Liver (tissue), 9 donors: ENCODE data around the gene VDAC2. TPM values are rescaled to one million over a fixed set of nuclear protein-coding genes. Genes with fewer than 3 reads are reported as not detected.
A peak's percentile ranks its signal among the peaks of the same experiment; 100 is the strongest.
"Not testable (repeated sequence)": the region's sequence is repeated elsewhere in the genome, so short reads cannot be mapped to it uniquely, and the experiment has no call there.

Experiments
- DNase-seq: peaks from one replicate; pipeline ENCODE4 v3.0.0-alpha.2; 2017; ENCODE audit warnings: low spot score
- H3K27ac ChIP-seq, 2 donors: one replicate each; pipeline ENCODE4 v1.7.0; 2013; ENCODE audit warnings: inconsistent platforms in 2 of 2, low read length in 2 of 2, control low read depth in 1 of 2, low read depth in 1 of 2, mild to moderate bottlenecking in 1 of 2
- H3K27me3 ChIP-seq, 4 donors: one replicate each; pipeline versions ENCODE4 v1.6.1 to v1.7.0; 2013; ENCODE audit warnings: low read length in 3 of 4, inconsistent platforms in 1 of 4, mild to moderate bottlenecking in 1 of 4, moderate library complexity in 1 of 4; ENCODE audit not compliant: control insufficient read depth in 4 of 4, insufficient read depth in 4 of 4
- H3K36me3 ChIP-seq, 4 donors: one replicate each; pipeline versions ENCODE4 v1.6.1 to v1.7.0; 2013; ENCODE audit warnings: low read length in 3 of 4, mild to moderate bottlenecking in 3 of 4, low read depth in 1 of 4, moderate library complexity in 1 of 4; ENCODE audit not compliant: control insufficient read depth in 4 of 4, insufficient read depth in 3 of 4
- H3K4me1 ChIP-seq, 4 donors: one replicate each; pipeline versions ENCODE4 v1.6.1 to v1.7.0; 2013; ENCODE audit warnings: low read length in 3 of 4, mild to moderate bottlenecking in 3 of 4, moderate library complexity in 1 of 4; ENCODE audit not compliant: control insufficient read depth in 4 of 4, insufficient read depth in 4 of 4
- H3K4me3 ChIP-seq, 3 donors: one replicate each; pipeline versions ENCODE4 v1.6.1 to v1.7.0; 2013; ENCODE audit warnings: low read length in 3 of 3, control low read depth in 1 of 3, low read depth in 1 of 3, mild to moderate bottlenecking in 1 of 3
- H3K9ac ChIP-seq, 2 donors: one replicate each; pipeline ENCODE4 v1.7.0; 2013; ENCODE audit warnings: low read length in 2 of 2, mild to moderate bottlenecking in 2 of 2, moderate library complexity in 2 of 2, control low read depth in 1 of 2, low read depth in 1 of 2
- H3K9me3 ChIP-seq, 4 donors: one replicate each; pipeline versions ENCODE4 v1.6.1 to v1.7.0; 2013; ENCODE audit warnings: low read length in 3 of 4; ENCODE audit not compliant: control insufficient read depth in 4 of 4
- EGR1 ChIP-seq, 2 donors: IDR thresholded peaks; 2 replicates each; pipeline ENCODE4 v1.6.1; 2016 to 2018; ENCODE audit warnings: antibody characterized with exemption in 2 of 2, low read depth in 2 of 2
- FOXA2 ChIP-seq: IDR thresholded peaks from 2 replicates; pipeline ENCODE4 v1.6.1; 2016; ENCODE audit warnings: antibody characterized with exemption
- GABPA ChIP-seq, 2 donors: IDR thresholded peaks in 1 of 2; conservative IDR thresholded peaks in 1 of 2; 2 replicates each; pipeline ENCODE4 v1.6.1; 2016; ENCODE audit warnings: antibody characterized with exemption in 2 of 2, mild to moderate bottlenecking in 1 of 2, moderate library complexity in 1 of 2
- HNF4G ChIP-seq: IDR thresholded peaks from 2 replicates; pipeline ENCODE4 v1.6.1; 2016; ENCODE audit warnings: antibody characterized with exemption
- NR2F2 ChIP-seq: IDR thresholded peaks from 2 replicates; pipeline ENCODE4 v1.6.1; 2016; ENCODE audit warnings: antibody characterized with exemption
- RAD21 ChIP-seq, 2 donors: IDR thresholded peaks; 2 replicates each; pipeline ENCODE4 v1.6.1; 2016; ENCODE audit warnings: antibody characterized with exemption in 2 of 2, mild to moderate bottlenecking in 2 of 2
- RXRA ChIP-seq, 2 donors: IDR thresholded peaks; 2 replicates each; pipeline ENCODE4 v1.6.1; 2017 to 2018; ENCODE audit warnings: antibody characterized with exemption in 2 of 2, mild to moderate bottlenecking in 1 of 2
- SP1 ChIP-seq: IDR thresholded peaks from 2 replicates; pipeline ENCODE4 v1.6.1; 2018; ENCODE audit warnings: antibody characterized with exemption, mild to moderate bottlenecking
- YY1 ChIP-seq: IDR thresholded peaks from 2 replicates; pipeline ENCODE4 v1.6.1; 2016; ENCODE audit warnings: antibody characterized with exemption, mild to moderate bottlenecking
- WGBS: extraction: QIAGEN DNeasy Blood & Tissue Kit; methylation state at CpG from one replicate; pipeline ENCODE4 v1.1.7; 2013; 5-methylcytosine and 5-hydroxymethylcytosine counted together
- polyA plus RNA-seq, 2 donors: library from polyadenylated mRNA; stranded (reverse) in 1 of 2; unstranded in 1 of 2; fragments of 200-250 nt in 1 of 2; fragments of >200 nt in 1 of 2; fragmentation: Nextera tagmentation in 1 of 2; extraction: Ambion mirVana in 1 of 2; gene quantifications; one replicate each; pipeline versions ENCODE4 v1.2.1 to v1.2.3, GENCODE V29; 2013 to 2015
- total RNA-seq, 2 donors: library from RNA; depleted of rRNA; stranded (reverse); fragments of >200 nt; gene quantifications; one replicate each; pipeline ENCODE4 v1.2.3, GENCODE V29; 2014
- TF ChIP-seq, protein P1 (sequence below): IDR thresholded peaks from 2 replicates; pipeline ENCODE4 v1.6.1; 2016; ENCODE audit warnings: antibody characterized with exemption
- donor health status: healthy.
- donor health status: healthy.
- donor health status: healthy.
- donor health status: healthy.
- donor health status: healthy.

VDAC2 gene
- total and polyA plus RNA-seq, 4 donors, result 41.3 to 67.1 (median 52.5) TPM

DNA sequence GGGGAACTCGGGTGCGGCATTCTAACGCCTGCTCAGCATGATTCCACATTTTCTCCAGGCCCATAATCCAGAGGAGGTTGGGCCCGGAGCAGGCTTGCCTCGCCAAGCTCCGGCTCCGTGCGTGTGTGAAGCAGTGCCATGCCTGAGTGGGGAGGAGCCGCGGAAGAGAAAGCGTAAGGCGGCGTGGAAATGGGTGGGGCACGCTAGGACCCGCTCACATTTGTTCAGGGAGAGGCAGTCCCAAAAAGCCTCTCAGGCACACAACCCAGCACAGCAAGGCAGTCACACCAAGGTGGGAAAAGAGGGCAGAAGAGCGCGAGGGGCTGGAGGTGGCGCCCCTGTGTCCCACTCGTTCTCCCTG lies 695 bp upstream of the VDAC2 start (continued):
- TF ChIP-seq, protein P1, sequence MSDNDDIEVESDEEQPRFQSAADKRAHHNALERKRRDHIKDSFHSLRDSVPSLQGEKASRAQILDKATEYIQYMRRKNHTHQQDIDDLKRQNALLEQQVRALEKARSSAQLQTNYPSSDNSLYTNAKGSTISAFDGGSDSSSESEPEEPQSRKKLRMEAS, result peak; percentile 40
- TF ChIP-seq EGR1 (IDR thresholded peaks at IDR 0.05; ENCODE audit: low read depth in 2 of 2) (no peak), HNF4G (no peak), YY1 (peak; percentile 29), SP1 (peak; percentile 30), FOXA2 (no peak), RXRA (IDR thresholded peaks at IDR 0.05) (no peak)

DNA sequence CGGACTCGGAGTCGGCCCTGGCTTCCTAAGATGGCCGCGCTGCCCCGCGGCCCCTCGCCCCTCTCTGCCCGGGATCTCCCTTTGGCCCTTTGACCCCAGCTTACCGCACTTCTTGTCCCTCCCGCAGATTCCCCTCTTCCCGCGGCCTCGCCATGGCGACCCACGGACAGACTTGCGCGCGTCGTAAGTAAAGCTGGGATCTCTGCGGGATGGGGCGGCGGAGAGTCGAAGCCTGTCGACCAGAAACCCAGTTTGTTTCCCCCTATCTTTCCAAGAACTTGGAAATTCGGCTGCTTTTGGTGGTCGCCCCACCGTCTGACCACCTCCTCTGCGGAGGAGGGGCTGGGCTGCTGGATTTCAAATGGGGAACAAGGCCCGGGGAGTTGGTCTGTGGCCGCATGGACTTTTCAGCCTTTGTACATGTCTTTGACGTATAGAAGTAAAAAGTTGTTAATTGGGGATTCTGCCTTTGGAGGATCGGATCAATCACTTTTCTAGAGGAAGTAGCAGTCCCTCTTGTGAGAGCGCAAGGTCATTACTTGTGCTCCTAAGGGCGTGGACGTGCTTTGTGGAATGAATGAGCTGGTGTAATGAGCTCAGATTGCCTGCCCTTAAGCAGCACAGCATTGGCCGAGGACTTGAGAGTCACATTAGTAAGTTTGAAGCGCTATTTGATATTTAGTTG lies 553 bp downstream of the VDAC2 start:
- Histone ChIP-seq H3K4me3 (peak overlapping the region; percentile 88 to 93 (median 89)), H3K27me3 (no peaks in the 10 kb centered on the region), H3K9me3 (no peaks in the 10 kb centered on the region), H3K4me1 (peaks cover 2 to 21% (median 15%) of the 10 kb centered on the region in 4 donors), H3K9ac (peak overlapping the region; percentile 70 to 91), H3K27ac (peak overlapping the region; percentile 96 to 97), H3K36me3 (peaks cover 9 to 15% (median 15%) of the 10 kb centered on the region in 4 donors)
- TF ChIP-seq NR2F2 (no peak), YY1 (peak; percentile 74)
- WGBS, result under 1% methylated on average over 38 of the region's 38 CpGs
- no peak for DNase-seq

DNA sequence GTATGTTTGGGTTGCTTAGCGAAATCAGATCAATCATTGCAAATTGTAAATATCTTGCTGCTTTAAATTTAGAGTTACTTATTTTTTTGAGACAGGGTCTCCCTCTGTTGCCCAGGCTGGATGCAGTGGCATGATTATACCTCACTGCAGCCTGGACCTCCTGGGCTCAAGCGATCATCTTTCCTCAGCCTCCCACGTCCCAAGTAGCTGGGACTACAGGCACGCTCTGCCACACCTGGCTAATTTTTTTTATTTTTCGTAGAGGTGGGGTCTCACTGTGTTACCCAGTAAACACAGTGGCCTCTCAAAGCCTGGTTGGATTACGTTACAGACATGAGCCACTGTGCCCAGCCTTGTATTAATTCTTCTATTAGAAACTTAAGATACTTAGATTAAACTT lies 1.7 kb downstream of the VDAC2 start:
- H3K36me3 ChIP-seq, result peaks cover 11 to 25% (median 22%) of the 10 kb centered on the region in 4 donors
- no peaks in the 10 kb centered on the region for H3K9me3 ChIP-seq
- no peaks in the 10 kb centered on the region for H3K27me3 ChIP-seq
- no peak for DNase-seq
- peaks cover 2 to 21% (median 15%) of the 10 kb centered on the region in 4 donors for H3K4me1 ChIP-seq
- H3K27ac ChIP-seq, result no peak overlapping the region
- WGBS, result 92% methylated on average over 6 of the region's 6 CpGs
- H3K4me3 ChIP-seq, result no peak overlapping the region
- peak overlapping the region in 1 of 2 donors; percentile 16 for H3K9ac ChIP-seq
- TF ChIP-seq GABPA (IDR thresholded peaks at IDR 0.05 in 1 of 2, conservative IDR thresholded peaks at IDR 0.05 in 1 of 2) (no peak), RXRA (IDR thresholded peaks at IDR 0.05) (no peak), EGR1 (IDR thresholded peaks at IDR 0.05; ENCODE audit: low read depth in 2 of 2) (no peak)

DNA sequence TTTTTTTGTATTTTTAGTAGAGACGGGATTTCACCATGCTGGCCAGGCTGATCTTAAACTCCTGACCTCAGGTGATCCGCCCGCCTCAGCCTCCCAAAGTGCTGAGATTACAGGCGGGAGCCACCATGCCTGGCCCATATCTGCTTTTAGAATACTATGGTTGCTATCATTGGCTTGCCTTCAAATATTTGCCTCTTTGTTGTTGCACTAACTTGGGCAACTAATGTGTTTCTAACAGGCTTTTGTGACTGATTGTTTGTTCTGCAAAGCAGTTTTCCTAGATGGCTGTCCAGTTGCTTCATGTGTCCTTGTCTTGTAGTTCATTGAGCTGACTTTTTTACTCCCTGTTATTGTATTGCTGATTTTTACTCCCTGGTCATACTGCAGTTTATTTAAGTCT lies 9.7 kb downstream of the VDAC2 start:
- Histone ChIP-seq H3K4me1 (peaks cover 3 to 14% (median 6%) of the 10 kb centered on the region in 4 donors), H3K27ac (no peak overlapping the region), H3K4me3 (no peak overlapping the region), H3K9me3 (no peaks in the 10 kb centered on the region), H3K36me3 (peaks cover 23 to 78% (median 67%) of the 10 kb centered on the region in 4 donors), H3K27me3 (no peaks in the 10 kb centered on the region), H3K9ac (no peak overlapping the region)
- no peak for TF ChIP-seq RAD21 (IDR thresholded peaks at IDR 0.05)
- no peak for DNase-seq
- WGBS, result 92% methylated on average over 4 of the region's 4 CpGs

DNA sequence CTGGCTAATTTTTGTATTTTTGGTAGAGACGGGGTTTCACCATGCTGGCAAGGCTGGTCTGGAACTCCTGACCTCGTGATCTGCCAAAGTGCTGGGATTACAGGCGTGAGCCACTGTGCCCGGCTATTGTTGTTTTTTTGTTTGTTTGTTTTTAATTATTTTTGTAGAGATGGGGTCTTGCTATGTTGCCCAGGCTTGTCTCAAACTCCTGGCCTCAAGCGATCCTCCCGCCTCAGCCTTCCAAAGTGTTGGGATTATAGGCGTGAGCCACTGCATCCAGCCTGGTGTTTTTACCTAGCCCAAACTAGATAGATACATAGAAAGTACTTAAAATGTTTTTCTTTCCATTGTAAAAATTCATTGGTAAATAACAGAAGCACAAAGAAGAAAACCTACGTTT lies 10.9 kb downstream of the VDAC2 start:
- H3K27ac ChIP-seq, H3K9me3 ChIP-seq, DNase-seq, H3K9ac ChIP-seq, H3K4me3 ChIP-seq, H3K27me3 ChIP-seq: not testable (repeated sequence)
- Histone ChIP-seq H3K4me1 (peaks cover 5 to 18% (median 7%) of the 10 kb centered on the region in 4 donors), H3K36me3 (peaks cover 18 to 78% (median 61%) of the 10 kb centered on the region in 4 donors)
- WGBS, result 97% methylated on average over 8 of the region's 8 CpGs
